ENCODE results near the gene RNPS1.

Gene RNPS1

GRCh38 chr16:2210386-2211365, 57.2 kb downstream of the RNPS1 start, which contains the start of gene BRICD5:
Gene BRICD5, minus strand, starts transcription at chr16:2210863. Its CDS starts 30 bp downstream, at chr16:2210833.
- no peak for DNase-seq

GRCh38 chr16:2210009-2210332, 58.0 kb downstream of the RNPS1 start:
- no peak for DNase-seq

- DNase-seq: no peak
Measured at GRCh38 chr16:2209258-2210008, 58.5 kb downstream of the RNPS1 start.

GRCh38 chr16:2208772-2209171, 59.2 kb downstream of the RNPS1 start:
- no peak for DNase-seq

GRCh38 chr16:2208308-2208707, 59.6 kb downstream of the RNPS1 start:
- no peak for DNase-seq

- DNase-seq: no peak
Measured at GRCh38 chr16:2207872-2208271, 60.1 kb downstream of the RNPS1 start.

GRCh38 chr16:2206780-2207433, 61.0 kb downstream of the RNPS1 start:
- DNase-seq: no peak

- DNase-seq: no peak
Measured at GRCh38 chr16:2206420-2206779, 61.5 kb downstream of the RNPS1 start.

GRCh38 chr16:2205967-2206313, 62.0 kb downstream of the RNPS1 start:
- no peak for DNase-seq

- peak; percentile 89 for DNase-seq
Measured at GRCh38 chr16:2205104-2205966, 62.6 kb downstream of the RNPS1 start, which contains the start of gene MLST8. Gene MLST8, plus strand, starts transcription at chr16:2205454. Its CDS starts 632 bp downstream, at chr16:2206086.

GRCh38 chr16:2204416-2205103, 63.4 kb downstream of the RNPS1 start:
- DNase-seq: no peak

All from activated CD4-positive, alpha-beta T cell treated with anti-CD3 and anti-CD28 coated beads for 48 hours (primary cell).